Esophagus squamous epithelium (tissue), 4 donors: Measurements from ENCODE around the gene MTCL1.

ENCODE experiments used
- POLR2A ChIP-seq, 4 donors: fragments of 450-650 bp; IDR thresholded peaks; one replicate each; pipeline ENCODE4 v1.6.1; 2017; ENCODE audit warnings: antibody characterized with exemption in 4 of 4, mild to moderate bottlenecking in 4 of 4, moderate library complexity in 3 of 4
- TF ChIP-seq, protein P1 (sequence below), 6 experiments: fragments of 450-650 bp in 4 of 6; fragments of 200-600 bp in 2 of 6; sonication (generic) in 2 of 6; IDR thresholded peaks; one replicate each; pipeline ENCODE4 v1.5.1; 2016 to 2019; ENCODE audit warnings: antibody characterized with exemption in 6 of 6, mild to moderate bottlenecking in 4 of 6, moderate library complexity in 4 of 6

DNA sequence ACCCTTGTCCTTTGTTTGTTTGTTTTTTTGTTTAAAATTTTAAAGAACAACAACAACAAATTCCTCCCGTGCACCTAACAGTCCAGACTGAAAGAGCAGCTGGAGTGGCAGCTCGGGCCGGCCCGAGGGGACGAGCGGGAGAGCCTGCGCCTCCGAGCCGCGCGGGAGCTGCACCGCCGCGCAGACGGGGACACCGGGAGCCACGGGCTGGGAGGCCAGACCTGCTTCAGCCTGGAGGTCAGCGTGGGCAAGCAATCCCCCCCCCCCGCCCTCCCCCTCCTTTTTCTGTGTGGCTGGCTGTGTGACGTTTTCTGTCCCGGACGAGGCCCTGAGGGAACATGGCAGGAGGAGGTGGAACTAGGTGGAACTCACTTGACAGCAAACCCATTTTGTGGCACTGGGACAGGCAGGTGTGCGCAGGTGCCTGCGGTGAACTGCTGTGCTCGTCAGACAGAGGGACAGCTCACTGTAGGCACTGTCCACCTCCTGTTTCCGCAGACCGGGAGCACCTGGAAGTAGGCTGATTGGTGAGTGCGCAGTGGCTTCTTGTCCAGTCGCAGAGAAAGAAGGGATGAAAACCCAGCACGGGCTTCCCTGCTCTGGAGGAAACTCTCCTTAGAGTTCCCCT is 80.6 kb downstream of the MTCL1 start:
- TF ChIP-seq, protein P1, sequence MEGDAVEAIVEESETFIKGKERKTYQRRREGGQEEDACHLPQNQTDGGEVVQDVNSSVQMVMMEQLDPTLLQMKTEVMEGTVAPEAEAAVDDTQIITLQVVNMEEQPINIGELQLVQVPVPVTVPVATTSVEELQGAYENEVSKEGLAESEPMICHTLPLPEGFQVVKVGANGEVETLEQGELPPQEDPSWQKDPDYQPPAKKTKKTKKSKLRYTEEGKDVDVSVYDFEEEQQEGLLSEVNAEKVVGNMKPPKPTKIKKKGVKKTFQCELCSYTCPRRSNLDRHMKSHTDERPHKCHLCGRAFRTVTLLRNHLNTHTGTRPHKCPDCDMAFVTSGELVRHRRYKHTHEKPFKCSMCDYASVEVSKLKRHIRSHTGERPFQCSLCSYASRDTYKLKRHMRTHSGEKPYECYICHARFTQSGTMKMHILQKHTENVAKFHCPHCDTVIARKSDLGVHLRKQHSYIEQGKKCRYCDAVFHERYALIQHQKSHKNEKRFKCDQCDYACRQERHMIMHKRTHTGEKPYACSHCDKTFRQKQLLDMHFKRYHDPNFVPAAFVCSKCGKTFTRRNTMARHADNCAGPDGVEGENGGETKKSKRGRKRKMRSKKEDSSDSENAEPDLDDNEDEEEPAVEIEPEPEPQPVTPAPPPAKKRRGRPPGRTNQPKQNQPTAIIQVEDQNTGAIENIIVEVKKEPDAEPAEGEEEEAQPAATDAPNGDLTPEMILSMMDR (IDR thresholded peaks at IDR 0.05), result no peak
- no peak for TF ChIP-seq POLR2A (IDR thresholded peaks at IDR 0.05)
